NCI-H1092 treated with DMSO at 0.1 percent for 48 hours (cell line): ENCODE results near the gene MYOG.
A peak's percentile ranks its signal among the peaks of the same experiment; 100 is the strongest.

Experiments
- DNase-seq: peaks from one replicate; lab custom pipeline; 2025; lab: John Stamatoyannopoulos, UW

Gene MYOG

DNA sequence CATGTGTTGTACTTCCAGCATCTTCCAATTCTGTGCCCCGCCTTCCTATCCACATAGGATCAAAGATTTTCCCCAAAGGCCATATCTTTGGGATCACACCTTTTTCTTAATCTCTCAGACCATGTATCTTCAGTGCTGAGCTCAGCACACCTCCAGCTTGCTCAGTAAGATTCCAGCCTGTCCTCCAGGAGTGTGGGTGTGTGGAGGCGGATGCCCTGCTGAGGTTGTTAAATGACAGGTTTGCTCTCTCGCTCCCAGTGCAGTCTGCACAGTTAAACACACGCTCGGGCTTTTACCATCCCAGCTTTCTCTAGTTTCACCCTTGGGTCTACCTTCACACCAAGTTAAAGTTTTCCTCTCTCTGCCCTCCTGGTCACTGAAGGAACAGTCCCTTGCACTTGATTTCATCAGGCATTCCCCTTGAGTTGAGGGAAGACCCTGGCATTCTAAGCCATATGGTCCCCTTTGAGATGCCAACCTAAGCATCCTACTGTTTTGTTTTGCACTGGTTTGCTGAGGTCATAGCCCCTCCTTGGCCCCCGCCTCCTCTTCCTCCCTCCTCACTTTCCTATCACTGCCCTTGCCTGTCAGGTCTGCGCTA, 13.7 kb downstream of the MYOG start:
- DNase-seq = no peak

- DNase-seq = peak; percentile 63
Observed at GRCh38 chr1:203069030-203069747, 16.6 kb downstream of the MYOG start.

DNA sequence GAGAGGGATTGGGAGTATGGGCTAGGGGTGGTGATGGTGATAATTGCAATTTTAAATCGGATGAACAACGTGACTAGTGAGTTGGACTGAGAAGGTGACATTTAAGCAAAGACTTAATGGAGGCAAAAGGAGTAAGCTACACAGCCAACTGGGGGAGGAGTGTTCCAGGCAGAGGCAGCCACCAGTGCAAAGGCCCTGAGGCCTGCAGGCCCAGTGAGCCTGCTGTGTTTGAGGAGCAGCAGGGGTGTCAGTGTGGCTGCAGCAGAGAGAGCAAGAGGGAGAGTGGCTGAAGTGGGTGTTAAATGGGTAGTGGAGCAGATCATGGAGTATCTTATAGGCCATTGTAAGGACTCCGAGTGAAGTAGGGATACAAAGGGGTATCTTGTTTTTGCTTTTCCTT, 18.8 kb downstream of the MYOG start:
- DNase-seq = no peak

DNA sequence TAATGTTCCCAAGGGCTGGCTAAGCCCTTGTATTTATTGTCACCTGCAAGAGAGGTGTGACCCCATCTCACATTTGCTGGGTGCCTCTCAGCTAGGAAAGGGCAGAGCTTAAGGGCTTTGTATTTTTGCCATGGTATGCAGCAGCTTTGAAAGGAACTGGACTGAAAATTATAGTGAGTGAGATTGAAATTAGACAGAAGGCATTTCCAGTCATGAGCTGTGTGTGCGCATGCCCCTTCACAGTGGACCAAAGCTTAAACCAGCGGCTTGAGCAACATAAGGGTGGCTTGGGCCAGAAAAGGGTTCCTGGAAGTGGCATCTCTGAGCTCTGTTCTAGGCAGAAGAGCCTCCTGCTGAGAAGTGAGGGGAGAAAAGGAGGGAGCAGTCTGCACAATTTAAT, 19.8 kb downstream of the MYOG start:
- no peak for DNase-seq

DNA sequence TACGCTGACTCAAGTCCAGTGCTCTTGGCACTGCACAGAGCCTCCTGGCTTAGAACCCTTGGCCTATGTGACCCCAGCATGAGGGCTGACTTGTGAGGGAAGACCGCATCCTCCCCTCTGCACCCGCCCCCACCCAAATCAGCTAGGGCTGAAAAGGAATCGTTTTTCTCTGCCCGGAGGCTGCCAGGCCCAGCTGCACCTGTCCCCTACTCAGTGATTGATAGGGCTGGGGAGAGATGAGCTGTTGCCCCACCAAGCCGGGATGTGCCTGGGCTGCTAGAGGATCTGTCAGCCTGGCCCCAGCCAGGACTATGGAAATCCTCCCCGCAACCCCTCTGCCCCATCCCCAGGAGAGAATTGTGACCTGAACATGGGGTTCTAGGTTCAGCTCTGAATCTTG, 20.6 kb downstream of the MYOG start:
- DNase-seq = no peak

DNA sequence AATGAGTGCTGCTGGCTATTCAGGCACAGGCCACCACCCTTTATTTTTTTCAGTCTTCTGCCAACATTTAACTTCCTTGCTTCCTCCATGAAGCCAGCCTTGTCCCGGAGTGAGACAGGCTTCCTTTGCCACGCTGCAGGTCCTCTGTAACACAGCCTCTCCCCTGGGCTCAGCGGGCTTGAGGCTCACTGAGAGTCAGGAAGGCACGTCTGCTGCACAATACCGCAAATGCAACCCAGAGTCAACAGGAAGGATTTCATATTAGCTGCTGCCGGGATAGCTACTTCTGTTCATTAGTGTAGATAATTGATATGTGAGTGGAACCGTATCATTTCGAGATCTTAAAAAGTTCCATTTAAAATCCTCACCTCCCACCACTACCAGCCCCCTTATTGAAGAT, 22.5 kb downstream of the MYOG start:
- no peak for DNase-seq

GRCh38 chr1:203060115-203060514, 25.7 kb downstream of the MYOG start:
- DNase-seq = no peak

DNA sequence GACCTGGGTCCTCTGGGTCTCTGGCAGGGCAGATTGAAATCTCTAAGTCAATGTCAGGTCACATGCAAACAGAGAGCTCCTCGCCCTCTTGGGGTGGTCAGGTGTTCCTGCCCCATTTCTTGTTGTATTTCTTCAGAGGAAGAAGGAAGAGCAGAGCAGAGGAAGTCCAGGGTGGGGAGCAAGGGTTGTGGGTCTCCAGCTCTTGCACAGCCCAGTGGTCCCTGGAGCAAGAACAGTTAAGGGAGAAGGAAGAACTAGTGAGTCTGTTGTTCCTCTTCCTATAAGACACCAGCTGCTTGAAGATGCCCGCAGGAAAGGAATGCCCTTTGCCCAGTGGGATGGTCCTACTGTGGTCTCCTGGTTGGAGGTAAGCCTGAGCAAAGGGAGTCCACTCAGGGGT, 26.3 kb downstream of the MYOG start:
- no peak for DNase-seq

DNA sequence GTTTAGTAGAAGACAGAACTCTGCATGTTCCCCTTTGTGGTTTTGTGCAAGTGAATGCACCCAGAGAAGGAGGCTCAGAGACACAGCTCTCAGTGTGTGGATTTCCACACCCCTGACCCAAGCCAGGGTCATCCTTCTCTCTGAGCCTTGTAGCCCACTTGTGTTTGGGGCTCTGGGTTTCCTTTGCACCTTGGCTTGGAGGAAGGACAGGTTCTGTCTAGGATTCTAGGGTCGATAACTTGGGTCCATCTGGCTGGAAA, 27.2 kb downstream of the MYOG start:
- no peak for DNase-seq

DNA sequence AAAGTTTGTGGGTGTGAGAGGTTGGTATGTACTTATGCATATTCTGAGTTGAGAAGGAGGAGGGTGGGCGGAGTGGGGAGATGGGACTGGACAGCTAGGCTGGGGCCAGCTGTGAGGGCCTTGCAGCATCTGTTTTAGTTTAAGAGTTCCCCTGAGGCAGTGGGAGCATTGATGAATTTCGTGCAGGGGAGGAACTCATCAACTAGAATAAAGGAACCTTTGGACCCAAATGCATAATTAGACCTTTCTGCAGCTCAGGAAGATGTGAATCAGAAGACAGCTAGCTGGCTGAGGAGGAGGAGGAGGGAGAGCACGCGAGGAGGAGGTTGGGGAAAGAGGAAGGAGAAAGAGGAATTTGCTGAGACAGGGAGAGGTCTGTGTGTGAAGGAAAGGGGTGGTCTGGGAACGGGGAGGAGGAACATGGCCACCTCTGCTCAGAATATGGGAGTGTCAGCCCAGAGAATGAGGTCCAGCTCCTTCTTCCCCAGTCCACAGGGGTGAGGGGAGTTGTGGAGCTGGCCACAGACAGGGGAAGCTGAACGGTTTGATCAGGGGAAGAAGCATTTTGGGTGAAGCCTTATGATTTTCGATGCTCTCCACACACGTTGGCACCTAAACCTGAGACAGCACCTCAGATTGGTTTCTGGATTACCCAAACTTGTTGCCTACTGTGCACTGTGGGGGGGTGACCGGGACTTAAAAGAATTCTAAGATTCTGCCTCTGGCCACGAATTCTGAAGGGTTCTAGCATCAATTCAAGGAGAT, 27.7 kb downstream of the MYOG start:
- DNase-seq = no peak

- DNase-seq = no peak
Observed at GRCh38 chr1:203056516-203056915, 29.3 kb downstream of the MYOG start.

DNA sequence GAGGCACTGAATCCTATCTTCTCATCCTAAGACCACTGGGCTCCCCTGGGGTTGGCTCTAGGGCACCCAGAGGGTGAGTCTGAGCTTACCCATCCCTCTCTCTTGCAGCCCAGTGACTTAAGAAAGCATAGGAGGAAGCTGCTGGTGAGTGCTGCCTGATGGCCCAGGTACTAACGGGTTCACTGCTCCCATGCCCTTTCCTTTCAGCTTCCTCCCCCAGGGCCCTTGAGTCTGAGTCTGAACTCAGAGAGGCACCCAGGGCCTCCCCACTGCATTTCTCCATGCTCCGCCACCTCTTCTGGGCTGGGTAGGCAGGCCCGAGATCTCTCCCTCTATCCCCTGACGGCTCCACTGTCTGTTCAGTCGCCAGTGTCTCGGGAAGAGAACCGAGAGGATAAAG, 29.8 kb downstream of the MYOG start:
- DNase-seq = no peak

DNA sequence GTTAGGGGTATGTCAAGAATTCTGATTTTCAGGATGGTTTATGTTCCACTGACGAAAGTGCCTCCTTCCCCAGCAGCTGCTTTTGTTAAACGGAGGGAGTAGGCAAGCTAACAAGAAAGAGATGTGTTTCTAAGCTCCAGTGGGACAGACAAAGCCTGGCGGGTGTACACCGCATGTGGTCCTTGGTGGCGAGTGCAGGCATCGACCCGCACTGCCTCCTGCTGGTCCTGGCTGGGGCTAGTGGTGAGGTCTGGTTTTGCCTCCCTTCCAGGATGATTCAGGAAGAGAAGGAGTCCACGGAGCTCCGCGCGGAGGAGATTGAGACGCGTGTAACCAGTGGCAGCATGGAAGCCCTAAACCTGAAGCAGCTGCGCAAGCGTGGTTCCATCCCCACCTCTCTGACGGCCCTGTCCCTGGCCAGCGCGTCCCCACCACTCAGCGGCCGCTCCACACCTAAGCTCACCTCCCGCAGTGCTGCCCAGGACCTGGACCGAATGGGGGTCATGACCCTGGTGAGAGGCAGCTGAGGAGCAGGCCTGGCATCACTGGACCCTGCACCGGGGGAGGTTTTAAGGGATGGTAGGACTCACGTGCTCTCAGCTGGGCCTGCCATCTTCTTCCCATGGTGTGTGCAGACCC, 30.5 kb downstream of the MYOG start:
- no peak for DNase-seq

- no peak for DNase-seq
Observed at GRCh38 chr1:203054642-203055041, 31.2 kb downstream of the MYOG start.

- no peak for DNase-seq
Observed at GRCh38 chr1:203054184-203054583, 31.6 kb downstream of the MYOG start.

DNA sequence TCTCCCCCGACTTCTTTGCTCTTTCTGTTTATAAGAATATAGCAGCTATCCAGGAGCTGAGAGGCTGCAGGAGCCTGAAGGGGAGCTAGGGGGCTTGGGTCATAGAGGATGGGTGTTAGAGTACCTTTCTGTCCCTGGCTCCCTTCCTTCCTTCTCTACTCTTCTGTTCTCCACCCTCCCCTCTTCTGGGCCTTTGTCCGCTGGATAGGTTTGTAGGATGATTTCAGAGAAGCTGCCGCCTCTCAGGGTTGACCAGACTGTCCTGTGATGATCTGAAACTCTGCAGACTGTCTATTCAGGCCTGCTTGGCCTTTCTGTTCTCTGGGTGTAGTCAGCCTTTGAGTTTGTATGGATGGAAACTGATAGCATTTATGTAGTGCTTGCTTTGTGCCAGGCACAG, 33.2 kb downstream of the MYOG start:
- no peak for DNase-seq

- DNase-seq = peak; percentile 90
Observed at GRCh38 chr1:203051841-203052324, 33.9 kb downstream of the MYOG start.

DNA sequence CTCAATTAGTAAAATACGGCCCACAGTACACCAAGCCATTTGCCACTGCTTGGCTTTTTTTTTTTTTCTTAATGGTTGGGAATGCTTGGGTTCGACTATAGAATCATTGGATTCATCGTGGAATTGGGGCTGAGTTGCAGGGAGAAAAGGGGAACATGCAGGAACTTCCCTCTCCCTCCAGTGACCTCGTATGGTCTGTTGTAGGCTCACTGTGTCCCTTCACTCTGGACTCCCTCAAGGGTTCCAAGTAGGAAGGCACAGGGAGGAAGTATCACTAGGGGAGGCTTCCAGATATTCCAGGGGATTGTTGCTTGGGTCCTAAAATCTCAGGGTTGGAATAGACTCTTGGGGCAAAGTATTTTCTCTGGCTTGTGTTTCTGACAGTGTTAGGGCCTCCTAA, 35.0 kb downstream of the MYOG start:
- no peak for DNase-seq

- DNase-seq = no peak
Observed at GRCh38 chr1:203049576-203050180, 36.1 kb downstream of the MYOG start.

DNA sequence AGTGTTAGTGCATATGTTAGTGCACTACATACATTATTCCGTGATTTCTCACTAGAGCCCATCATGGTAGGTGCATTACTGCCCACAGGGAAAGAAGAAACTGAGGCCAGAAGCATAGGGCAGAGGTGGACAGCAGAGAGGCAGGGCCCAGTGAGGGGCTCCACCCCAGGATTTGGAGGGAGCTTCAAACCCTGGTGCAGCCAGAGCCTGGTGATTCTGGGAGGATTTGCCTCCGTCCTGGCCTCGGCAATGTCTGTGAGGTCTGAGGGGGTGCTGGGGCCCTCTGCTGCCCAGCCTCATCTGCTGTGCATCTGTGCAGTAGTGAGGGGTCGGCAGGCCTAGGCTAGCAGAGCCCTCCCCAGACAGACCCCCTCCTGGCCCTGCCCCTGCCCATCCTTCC, 36.7 kb downstream of the MYOG start:
- DNase-seq = no peak

DNA sequence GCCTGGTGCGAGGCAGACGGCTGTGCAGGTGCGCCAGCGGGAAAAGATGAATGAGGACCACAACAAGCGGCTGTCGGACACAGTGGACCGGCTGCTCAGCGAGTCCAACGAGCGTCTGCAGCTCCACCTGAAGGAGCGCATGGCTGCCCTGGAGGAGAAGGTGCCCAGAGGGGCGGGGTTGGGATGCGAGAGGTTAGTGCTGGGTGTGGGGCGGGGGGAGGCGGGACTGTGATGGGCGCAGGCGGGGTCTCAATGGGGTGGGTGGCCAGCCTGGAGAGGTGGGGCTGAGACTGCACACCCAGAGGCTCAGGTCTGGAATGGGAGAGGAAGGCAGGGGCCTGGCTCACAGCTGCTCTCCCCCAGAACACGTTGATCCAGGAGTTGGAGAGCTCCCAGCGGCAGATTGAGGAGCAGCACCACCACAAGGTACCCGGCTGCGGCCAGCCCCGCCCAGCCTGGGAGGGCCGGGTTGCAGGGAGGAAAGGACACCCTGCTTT, 37.2 kb downstream of the MYOG start:
- DNase-seq = peak; percentile 38

- peak; percentile 22 for DNase-seq
Observed at GRCh38 chr1:203048086-203048485, 37.7 kb downstream of the MYOG start.
